Measurements from ENCODE around the gene SYN1.

GRCh38 chrX:47608130-47608810 is 11.4 kb downstream of the SYN1 start:
- TF ChIP-seq, protein P1, sequence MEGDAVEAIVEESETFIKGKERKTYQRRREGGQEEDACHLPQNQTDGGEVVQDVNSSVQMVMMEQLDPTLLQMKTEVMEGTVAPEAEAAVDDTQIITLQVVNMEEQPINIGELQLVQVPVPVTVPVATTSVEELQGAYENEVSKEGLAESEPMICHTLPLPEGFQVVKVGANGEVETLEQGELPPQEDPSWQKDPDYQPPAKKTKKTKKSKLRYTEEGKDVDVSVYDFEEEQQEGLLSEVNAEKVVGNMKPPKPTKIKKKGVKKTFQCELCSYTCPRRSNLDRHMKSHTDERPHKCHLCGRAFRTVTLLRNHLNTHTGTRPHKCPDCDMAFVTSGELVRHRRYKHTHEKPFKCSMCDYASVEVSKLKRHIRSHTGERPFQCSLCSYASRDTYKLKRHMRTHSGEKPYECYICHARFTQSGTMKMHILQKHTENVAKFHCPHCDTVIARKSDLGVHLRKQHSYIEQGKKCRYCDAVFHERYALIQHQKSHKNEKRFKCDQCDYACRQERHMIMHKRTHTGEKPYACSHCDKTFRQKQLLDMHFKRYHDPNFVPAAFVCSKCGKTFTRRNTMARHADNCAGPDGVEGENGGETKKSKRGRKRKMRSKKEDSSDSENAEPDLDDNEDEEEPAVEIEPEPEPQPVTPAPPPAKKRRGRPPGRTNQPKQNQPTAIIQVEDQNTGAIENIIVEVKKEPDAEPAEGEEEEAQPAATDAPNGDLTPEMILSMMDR (IDR thresholded peaks at IDR 0.05) = no peak
- TF ChIP-seq POLR2A (IDR thresholded peaks at IDR 0.05) (no peak), POLR2AphosphoS5 (IDR thresholded peaks at IDR 0.05) (no peak), EP300 (IDR thresholded peaks at IDR 0.05; ENCODE audit: low read depth) (no peak)
